ENCODE results near the gene RNF43.

DNA sequence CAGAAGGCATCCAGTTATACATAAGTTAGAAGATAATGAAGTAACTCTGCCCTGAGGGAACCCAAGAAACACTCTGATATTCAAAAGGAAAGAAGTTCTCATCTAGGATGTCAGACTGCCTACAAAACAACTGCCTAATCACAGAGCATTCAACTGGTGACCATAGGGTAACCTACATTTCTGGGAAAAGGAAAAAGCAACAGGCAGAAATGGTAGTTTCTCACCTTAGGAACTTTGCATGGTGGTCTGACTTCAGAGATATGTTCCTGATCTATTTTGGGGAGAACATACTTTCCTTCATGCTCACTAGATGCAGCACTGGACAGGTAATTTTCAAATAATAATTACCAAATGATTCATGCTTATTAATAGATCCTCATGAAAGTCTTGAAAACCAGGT, 16.5 kb downstream of the RNF43 start:
- TF ChIP-seq CTCF (IDR thresholded peaks at IDR 0.05) = no peak
- TF ChIP-seq POLR2A (IDR thresholded peaks at IDR 0.05) = no peak
- TF ChIP-seq POLR2AphosphoS5 (IDR thresholded peaks at IDR 0.05) = no peak
